Erythroblast (primary cell): ENCODE data around the gene FAM237B.

ENCODE experiments used
- DNase-seq, 2 experiments: peaks; one replicate each; lab custom pipeline; 2025; lab: John Stamatoyannopoulos, UW
- GATA1 ChIP-seq: IDR thresholded peaks from 2 replicates; pipeline ENCODE4 v1.6.1; 2011; ENCODE audit warnings: low read depth, mild to moderate bottlenecking, control low read depth, low read length, moderate library complexity
- POLR2A ChIP-seq: IDR thresholded peaks from 2 replicates; pipeline ENCODE4 v1.6.1; 2011; ENCODE audit warnings: mild to moderate bottlenecking, low read length

Gene FAM237B

GRCh38 chr7:90320014-90320413 lies 1.1 kb downstream of the FAM237B start:
- TF ChIP-seq POLR2A (no peak), GATA1 (no peak)
- no peak for DNase-seq

GRCh38 chr7:90313907-90314306 lies 7.2 kb downstream of the FAM237B start:
- DNase-seq, result no peak
- TF ChIP-seq GATA1 (no peak), POLR2A (no peak)

DNA sequence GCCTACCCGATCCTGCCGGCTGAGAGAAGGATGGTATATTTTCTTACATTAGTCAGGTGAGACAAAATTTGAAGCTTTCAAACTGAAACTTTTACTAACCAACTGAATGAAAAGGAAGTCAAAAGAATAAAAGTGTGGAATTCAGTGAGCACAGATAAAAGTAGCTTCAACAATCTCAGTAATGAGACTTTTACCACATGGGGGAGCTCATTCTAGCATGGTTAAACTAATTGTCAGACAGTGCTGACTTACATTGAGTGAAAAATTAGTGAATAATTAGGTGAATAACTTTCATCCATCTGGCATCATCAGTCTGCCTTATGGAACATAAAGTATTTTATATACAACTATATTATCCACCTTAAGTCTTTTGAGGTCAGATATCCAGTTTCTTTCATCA lies 8.4 kb downstream of the FAM237B start:
- TF ChIP-seq GATA1 (no peak), POLR2A (no peak)
- peak in 1 of 2 experiments; percentile 4 for DNase-seq

GRCh38 chr7:90311175-90311574 lies 9.9 kb downstream of the FAM237B start:
- TF ChIP-seq GATA1 (no peak), POLR2A (no peak)

GRCh38 chr7:90309872-90310271 lies 11.2 kb downstream of the FAM237B start:
- no peak for TF ChIP-seq POLR2A
- no peak for TF ChIP-seq GATA1
- no peak for DNase-seq

More at GRCh38 chr7:90311175-90311574, 9.9 kb downstream of the FAM237B start:
- DNase-seq, result no peak

- no peak for TF ChIP-seq POLR2A
- no peak for DNase-seq
Measured at GRCh38 chr7:90303241-90303640, 17.9 kb downstream of the FAM237B start.

DNA sequence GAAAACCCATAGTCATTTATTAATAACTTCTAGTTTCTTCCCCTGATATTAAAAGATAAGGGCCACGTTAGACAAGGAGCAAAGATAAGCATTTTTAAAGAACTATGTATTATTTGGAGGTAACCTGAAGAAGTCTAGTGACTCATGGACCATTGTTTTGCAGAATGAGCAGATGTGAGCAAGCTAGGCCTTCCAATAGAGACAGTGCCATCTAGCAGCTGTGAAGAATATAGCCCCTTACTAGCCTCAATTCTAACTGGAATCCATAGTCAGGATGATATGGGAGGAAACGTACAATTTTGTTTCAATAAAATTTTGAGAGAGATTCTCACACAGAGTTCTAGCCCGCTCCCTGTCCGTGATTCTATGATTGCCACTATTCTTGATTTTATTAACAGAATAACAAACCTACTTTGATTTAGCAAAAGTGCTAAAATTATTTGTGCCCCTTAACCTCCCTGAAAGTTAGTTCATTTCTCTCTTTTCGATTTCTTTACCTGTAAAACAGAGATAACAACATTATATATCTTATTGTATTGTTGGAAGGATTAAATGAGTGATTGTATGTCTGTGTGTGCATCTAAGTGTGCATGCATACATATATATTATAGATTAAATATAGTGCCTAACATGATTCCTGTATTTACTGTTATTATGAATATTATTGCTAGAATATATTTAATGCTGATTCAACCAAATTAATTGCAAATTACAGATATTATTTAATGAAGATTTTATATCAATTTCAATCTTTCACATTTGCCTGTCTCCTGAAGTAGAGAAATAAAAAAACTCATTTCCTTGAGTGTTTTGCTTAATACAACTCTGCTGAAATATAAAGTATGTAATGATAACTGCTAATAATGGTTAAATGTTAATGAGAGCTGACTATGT lies 22.7 kb downstream of the FAM237B start:
- TF ChIP-seq POLR2A, result no peak
- TF ChIP-seq GATA1, result no peak
- peak in 1 of 2 experiments; percentile 2 for DNase-seq

- no peak for DNase-seq
Measured at GRCh38 chr7:90290244-90291113, 30.6 kb downstream of the FAM237B start.

DNA sequence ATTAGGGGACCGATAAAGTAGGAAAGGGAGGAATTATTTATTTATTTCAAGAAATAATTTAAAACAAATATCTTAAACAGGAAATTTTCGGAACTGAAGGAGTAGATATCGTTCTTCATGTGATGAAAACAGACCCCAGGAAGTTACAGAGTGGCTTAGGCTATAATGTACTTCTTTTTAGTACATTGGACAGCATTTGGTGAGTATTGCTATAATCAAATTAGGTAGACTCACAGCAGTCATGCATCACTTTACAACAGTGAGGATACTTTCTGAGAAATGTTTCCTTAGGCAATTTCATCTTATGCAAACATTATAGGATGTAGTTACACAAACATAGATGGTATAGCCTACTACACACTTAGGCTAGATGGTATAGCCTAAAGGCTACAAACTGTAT lies 33.0 kb downstream of the FAM237B start:
- TF ChIP-seq GATA1, result no peak
- no peak for TF ChIP-seq POLR2A
- no peak for DNase-seq

More at GRCh38 chr7:90290244-90291113, 30.6 kb downstream of the FAM237B start:
- TF ChIP-seq POLR2A, result no peak
- no peak for TF ChIP-seq GATA1

GRCh38 chr7:90276033-90276728 lies 44.9 kb downstream of the FAM237B start:
- TF ChIP-seq GATA1, result no peak
- no peak for TF ChIP-seq POLR2A
- no peak for DNase-seq

- no peak for DNase-seq
- TF ChIP-seq GATA1 (no peak), POLR2A (no peak)
Measured at GRCh38 chr7:90274161-90274560, 46.9 kb downstream of the FAM237B start.

DNA sequence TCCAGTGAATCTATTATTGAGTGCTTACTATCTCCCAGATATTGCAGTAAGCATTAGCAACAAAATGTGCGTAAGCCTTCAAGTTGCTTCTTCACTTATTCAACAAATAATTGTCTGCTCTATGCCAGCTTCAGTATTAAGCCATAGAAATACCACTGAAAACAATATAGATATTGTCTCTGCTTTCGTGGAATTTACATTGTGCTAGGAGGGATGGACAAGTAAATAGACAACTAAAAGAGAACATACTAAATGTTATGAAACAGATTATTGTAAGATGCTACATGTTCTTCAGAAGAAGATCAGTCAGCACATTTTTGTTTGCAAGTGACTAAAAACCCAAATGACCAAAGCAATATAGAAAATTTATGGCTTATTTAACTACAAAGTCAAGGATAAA lies 48.9 kb downstream of the FAM237B start:
- TF ChIP-seq POLR2A (no peak), GATA1 (no peak)

GRCh38 chr7:90271753-90272152 lies 49.4 kb downstream of the FAM237B start:
- no peak for DNase-seq
- TF ChIP-seq GATA1 (no peak), POLR2A (no peak)

More for the DNA sequence above, 48.9 kb downstream of the FAM237B start:
- no peak for DNase-seq
